Measurements from ENCODE around the gene CSKMT.
"Not testable (repeated sequence)": the region's sequence is repeated elsewhere in the genome, so short reads cannot be mapped to it uniquely, and the experiment has no call there.

- TF ChIP-seq, protein P1, sequence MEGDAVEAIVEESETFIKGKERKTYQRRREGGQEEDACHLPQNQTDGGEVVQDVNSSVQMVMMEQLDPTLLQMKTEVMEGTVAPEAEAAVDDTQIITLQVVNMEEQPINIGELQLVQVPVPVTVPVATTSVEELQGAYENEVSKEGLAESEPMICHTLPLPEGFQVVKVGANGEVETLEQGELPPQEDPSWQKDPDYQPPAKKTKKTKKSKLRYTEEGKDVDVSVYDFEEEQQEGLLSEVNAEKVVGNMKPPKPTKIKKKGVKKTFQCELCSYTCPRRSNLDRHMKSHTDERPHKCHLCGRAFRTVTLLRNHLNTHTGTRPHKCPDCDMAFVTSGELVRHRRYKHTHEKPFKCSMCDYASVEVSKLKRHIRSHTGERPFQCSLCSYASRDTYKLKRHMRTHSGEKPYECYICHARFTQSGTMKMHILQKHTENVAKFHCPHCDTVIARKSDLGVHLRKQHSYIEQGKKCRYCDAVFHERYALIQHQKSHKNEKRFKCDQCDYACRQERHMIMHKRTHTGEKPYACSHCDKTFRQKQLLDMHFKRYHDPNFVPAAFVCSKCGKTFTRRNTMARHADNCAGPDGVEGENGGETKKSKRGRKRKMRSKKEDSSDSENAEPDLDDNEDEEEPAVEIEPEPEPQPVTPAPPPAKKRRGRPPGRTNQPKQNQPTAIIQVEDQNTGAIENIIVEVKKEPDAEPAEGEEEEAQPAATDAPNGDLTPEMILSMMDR (conservative IDR thresholded peaks at IDR 0.05; ENCODE audit: low read depth, low read length): not testable (repeated sequence)
- not testable (repeated sequence) for TF ChIP-seq EZH2phosphoT487 (IDR thresholded peaks at IDR 0.05; ENCODE audit: borderline replicate concordance, low read length); EZH2 (IDR thresholded peaks at IDR 0.05; ENCODE audit: low read length, unreplicated experiment)
These were observed 14.8 kb upstream of the CSKMT start for GRCh38 chr11:62650283-62650682.

All from PC-3 (cell line).